Adrenal gland (tissue), 12 donors: Measurements from ENCODE around the gene P2RY8. TPM values are rescaled to one million over a fixed set of nuclear protein-coding genes. Genes with fewer than 3 reads are reported as not detected.

Experiments
- DNase-seq, 7 donors: peaks; one replicate each; pipeline ENCODE4 v3.0.0-alpha.2; 2019 to 2020
- H3K27ac ChIP-seq, 5 donors: fragments of 200-600 bp; sonication (generic) in 4 of 5; 1 replicate in 3 of 5; 2 replicates in 2 of 5; pipeline versions ENCODE4 v1.5.1 to v1.8.0; 2016 to 2020; ENCODE audit warnings: mild to moderate bottlenecking in 1 of 5
- H3K27me3 ChIP-seq: fragments of 200-600 bp; 2 replicates; pipeline ENCODE4 v1.8.0; 2021
- H3K36me3 ChIP-seq, 2 donors: fragments of 200-600 bp; replicated peaks in 1 of 2; 1 replicate in 1 of 2; 2 replicates in 1 of 2; pipeline versions ENCODE4 v1.5.1 to v1.8.0; 2018 to 2022
- H3K4me1 ChIP-seq, 2 donors: fragments of 200-600 bp; replicated peaks in 1 of 2; 1 replicate in 1 of 2; 2 replicates in 1 of 2; pipeline versions ENCODE4 v1.5.1 to v1.8.0; 2018 to 2021
- H3K4me3 ChIP-seq, 4 donors: fragments of 200-600 bp; sonication (generic) in 3 of 4; one replicate each; pipeline ENCODE4 v1.5.1; 2016 to 2018
- H3K9me3 ChIP-seq, 3 donors: fragments of 200-600 bp; sonication (generic) in 1 of 3; replicated peaks in 1 of 3; 1 replicate in 2 of 3; 2 replicates in 1 of 3; pipeline versions ENCODE4 v1.5.1 to v1.8.0; 2016 to 2021
- POLR2A ChIP-seq, 2 donors: fragments of 450-650 bp; IDR thresholded peaks; one replicate each; pipeline ENCODE4 v1.6.1; 2017; ENCODE audit warnings: antibody characterized with exemption in 2 of 2, mild to moderate bottlenecking in 2 of 2, moderate library complexity in 1 of 2
- WGBS, 4 donors: extraction: QIAGEN DNeasy Blood & Tissue Kit in 2 of 4; methylation state at CpG; one replicate each; pipeline versions ENCODE4 v1.1.5 to v1.1.7; 2013 to 2017; 5-methylcytosine and 5-hydroxymethylcytosine counted together
- intact Hi-C, 2 donors: fragments of 100-400 bp; cut with DNase I; formaldehyde crosslinking; loops; one replicate each; pipeline versions ENCODE4 v1.14.1 to v1.15.0; 2022 to 2023
- polyA plus RNA-seq, 3 donors: library from polyadenylated mRNA; stranded (reverse); fragments of 200-250 nt in 2 of 3; fragments of 350-450 nt in 1 of 3; fragmentation: Illumina TruSeq in 1 of 3; extraction: RNeasy Lipid Tissue Mini Kit (QIAGEN cat#74804) in 1 of 3; gene quantifications; one replicate each; pipeline ENCODE4 v1.2.3, GENCODE V29; 2013 to 2014
- total RNA-seq, 9 donors: library from RNA; depleted of rRNA in 4 of 9; stranded (reverse); fragments of >200 nt in 4 of 9; fragments of 120-200 nt in 1 of 9; fragmentation: NEBNext Ultra II Directional in 1 of 9; extraction: Animal tissue kit (Norgen Biotek cat#: 25700) in 1 of 9; gene quantifications; one replicate each; pipeline versions ENCODE4 v1.1.0 to v1.2.4, GENCODE V29; 2013 to 2023
- TF ChIP-seq, protein P1 (sequence below), 6 experiments: fragments of 450-650 bp in 4 of 6; fragments of 200-600 bp in 2 of 6; sonication (generic) in 1 of 6; IDR thresholded peaks; 1 replicate in 5 of 6; 2 replicates in 1 of 6; pipeline versions ENCODE4 v1.5.1 to v1.8.0; 2016 to 2021; ENCODE audit warnings: antibody characterized with exemption in 6 of 6, mild to moderate bottlenecking in 2 of 6, moderate library complexity in 1 of 6
- donor health status: healthy with polysubstance abuse.
- donor health status: Bipolar disorder and iron deficiency.
- donor health status: DM: yes; HTN: yes; CAD: no.
- donor health status: DM: no; HTN: no; CAD: no.
- donor health status: DM: no; HTN: no; CAD: no.
- donor health status: DM: yes; HTN: yes; CAD: no.

Gene P2RY8
- total and polyA plus RNA-seq, 12 donors: 1.9 to 13.4 (median 6.0) TPM

DNA sequence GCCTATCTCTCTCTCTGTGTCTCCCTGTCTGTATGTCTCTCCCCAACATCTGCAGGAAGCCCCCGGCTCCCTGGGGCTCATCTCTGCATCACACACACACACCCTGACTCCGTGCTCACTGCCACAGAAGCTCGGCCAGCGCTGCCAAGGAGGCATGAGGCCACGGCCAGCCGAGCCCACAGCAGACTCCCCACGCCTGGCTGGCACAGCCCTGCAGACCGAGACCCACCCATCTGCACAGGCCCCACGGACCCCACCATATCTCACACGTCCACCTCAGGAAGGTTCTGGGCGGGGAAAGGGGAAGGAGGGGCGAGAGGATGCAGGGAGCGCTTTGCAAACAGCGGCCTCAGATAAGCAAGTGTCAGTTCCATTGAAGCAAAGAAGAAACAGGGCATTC, 116.6 kb downstream of the P2RY8 start:
- no peak overlapping the region for H3K4me3 ChIP-seq
- intact Hi-C loops: no loop called here
- H3K27ac ChIP-seq: no peak overlapping the region
- H3K36me3 ChIP-seq: peaks cover 0 to 9% of the 10 kb centered on the region in 2 donors
- no peaks in the 10 kb centered on the region for H3K27me3 ChIP-seq
- 47 to 60% (median 57%) methylated on average over 12 to 14 of the region's 14 CpGs for WGBS, 4 donors
- H3K9me3 ChIP-seq: no peaks in the 10 kb centered on the region
- H3K4me1 ChIP-seq: no peaks in the 10 kb centered on the region
- DNase-seq: peak in 1 of 7 donors; percentile 19
- TF ChIP-seq POLR2A (IDR thresholded peaks at IDR 0.05): no peak
- TF ChIP-seq, protein P1, sequence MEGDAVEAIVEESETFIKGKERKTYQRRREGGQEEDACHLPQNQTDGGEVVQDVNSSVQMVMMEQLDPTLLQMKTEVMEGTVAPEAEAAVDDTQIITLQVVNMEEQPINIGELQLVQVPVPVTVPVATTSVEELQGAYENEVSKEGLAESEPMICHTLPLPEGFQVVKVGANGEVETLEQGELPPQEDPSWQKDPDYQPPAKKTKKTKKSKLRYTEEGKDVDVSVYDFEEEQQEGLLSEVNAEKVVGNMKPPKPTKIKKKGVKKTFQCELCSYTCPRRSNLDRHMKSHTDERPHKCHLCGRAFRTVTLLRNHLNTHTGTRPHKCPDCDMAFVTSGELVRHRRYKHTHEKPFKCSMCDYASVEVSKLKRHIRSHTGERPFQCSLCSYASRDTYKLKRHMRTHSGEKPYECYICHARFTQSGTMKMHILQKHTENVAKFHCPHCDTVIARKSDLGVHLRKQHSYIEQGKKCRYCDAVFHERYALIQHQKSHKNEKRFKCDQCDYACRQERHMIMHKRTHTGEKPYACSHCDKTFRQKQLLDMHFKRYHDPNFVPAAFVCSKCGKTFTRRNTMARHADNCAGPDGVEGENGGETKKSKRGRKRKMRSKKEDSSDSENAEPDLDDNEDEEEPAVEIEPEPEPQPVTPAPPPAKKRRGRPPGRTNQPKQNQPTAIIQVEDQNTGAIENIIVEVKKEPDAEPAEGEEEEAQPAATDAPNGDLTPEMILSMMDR (IDR thresholded peaks at IDR 0.05): no peak

DNA sequence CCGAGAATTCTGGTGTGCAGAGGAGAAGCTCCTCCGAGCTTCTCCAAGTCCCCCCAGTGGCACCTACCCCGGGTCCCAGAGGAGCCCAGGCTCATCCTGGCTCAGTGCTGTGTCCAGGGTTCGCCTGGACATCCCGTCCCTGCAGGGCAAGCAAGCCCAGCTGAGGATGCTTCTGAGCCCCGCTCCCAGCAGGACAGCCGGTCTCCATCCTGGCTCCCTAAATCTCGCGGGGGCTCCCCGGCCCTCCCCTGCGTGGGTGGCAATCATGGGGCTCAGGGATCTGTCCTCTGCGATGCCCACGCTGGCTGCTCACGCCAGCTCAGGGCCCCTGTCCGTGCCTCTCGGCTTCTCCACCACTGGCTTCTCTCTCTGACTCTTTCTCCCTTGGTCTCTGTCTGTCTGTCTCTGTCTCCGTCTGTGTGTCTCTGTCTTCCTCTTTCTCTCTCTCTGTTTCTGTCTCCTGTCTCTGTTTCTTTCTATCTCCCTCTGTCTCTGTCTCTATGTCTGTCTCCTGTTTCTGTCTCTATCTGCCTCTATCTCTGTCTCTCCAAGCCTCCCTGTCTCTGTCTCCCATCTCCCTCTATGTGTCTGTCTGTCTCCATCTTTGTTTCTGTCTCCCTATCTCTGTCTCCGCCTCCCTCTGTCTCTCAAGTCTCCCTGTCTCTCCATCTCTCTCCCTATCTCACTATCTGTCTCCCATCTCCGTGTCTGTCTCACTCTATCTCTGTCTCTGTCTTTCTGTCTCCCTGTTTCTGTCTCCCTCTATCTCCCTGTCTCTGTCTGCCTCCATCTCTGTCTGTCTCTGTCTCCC, 117.2 kb downstream of the P2RY8 start:
- Histone ChIP-seq H3K27me3 (no peaks in the 10 kb centered on the region), H3K4me3 (no peak overlapping the region), H3K9me3 (no peaks in the 10 kb centered on the region), H3K36me3 (peaks cover 0 to 6% of the 10 kb centered on the region in 2 donors), H3K27ac (no peak overlapping the region), H3K4me1 (no peaks in the 10 kb centered on the region)
- WGBS, 4 donors: 80 to 87% (median 81%) methylated on average over 13 to 19 of the region's 19 CpGs
- peak in 1 of 7 donors; percentile 10 for DNase-seq
- intact Hi-C loops: no loop called here
- TF ChIP-seq, protein P1 (IDR thresholded peaks at IDR 0.05): no peak
- TF ChIP-seq POLR2A (IDR thresholded peaks at IDR 0.05): no peak

DNA sequence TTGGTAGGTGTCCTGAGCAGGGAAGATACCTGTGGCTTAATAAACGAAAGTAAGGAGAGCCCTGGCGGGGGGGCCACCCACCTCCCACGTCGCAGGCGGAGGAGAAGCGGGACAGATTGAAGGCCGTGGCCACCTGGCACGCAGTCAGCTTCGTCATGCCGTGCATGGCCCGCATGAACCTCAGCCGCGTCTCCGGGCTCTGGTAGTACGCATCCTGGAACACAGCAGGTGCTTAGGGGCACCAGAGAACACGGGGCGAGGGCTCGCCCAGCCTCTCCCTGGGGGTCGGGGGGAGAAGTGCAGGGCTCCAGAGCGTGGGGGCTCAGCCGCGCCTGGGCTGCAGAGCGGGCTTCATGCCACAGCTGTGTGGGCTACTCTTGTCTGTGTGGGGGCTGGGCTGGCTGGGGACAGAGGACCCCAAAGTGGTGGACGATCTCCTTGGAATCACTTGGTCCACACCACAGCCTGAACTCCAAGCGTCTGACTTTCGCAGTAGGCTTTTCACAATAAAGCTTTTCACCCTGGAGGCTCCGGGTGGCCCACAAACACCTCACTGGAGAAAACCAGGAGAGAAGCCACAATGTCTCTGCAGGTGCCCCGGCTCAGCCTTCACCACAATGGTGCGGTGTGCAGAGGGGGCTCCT, 118.0 kb downstream of the P2RY8 start:
- Histone ChIP-seq H3K4me1 (no peaks in the 10 kb centered on the region), H3K27ac (no peak overlapping the region), H3K36me3 (peaks cover 0 to 8% of the 10 kb centered on the region in 2 donors), H3K4me3 (no peak overlapping the region), H3K9me3 (no peaks in the 10 kb centered on the region), H3K27me3 (no peaks in the 10 kb centered on the region)
- DNase-seq: peak; percentile 38 to 80 (median 61)
- 74 to 86% (median 83%) methylated on average over 6 to 29 of the region's 29 CpGs for WGBS, 4 donors
- TF ChIP-seq, protein P1 (IDR thresholded peaks at IDR 0.05): no peak
- no peak for TF ChIP-seq POLR2A (IDR thresholded peaks at IDR 0.05)
- intact Hi-C loops: no loop called here

DNA sequence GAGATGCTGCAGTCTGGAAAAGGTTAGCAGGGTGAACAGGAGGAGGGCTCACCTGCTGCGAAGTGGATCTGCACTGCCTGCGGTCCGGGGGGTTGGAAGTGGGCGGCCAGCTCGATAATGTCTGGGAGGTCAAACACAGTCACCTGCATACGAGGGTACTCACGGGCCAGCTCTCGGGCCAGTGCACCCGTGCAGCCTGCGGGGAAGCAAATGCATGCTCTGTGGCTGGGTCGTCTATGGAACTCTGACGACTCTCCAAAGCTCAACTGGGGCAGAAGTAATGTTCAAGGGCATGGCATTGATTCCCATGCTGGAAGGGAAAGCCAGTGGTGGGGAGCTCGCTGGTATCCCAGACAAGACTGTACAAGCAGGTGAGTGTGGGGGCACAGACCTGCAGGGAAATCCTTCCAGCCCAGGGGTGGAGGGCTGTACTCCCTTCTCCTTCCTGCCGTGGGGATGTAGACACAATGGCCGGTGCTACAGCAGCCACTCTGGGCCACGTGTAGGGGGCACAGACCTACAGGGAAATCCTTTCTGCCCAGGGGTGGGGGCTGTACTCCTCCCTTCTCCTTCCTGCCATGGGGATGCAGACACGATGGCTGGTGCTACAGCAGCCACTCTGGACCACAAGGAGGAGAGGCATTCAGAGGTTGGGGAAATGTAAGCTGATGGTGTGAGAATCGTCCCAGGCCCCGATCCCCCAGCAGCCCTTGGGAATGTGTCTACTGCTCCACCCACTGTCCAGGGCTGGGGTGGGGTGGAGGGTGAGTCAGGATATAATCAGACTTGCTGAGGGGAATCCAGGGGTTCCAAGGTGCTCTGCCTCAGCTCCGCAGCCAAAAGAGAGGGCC, 118.8 kb downstream of the P2RY8 start:
- H3K9me3 ChIP-seq: no peaks in the 10 kb centered on the region
- no peak overlapping the region for H3K27ac ChIP-seq
- H3K27me3 ChIP-seq: no peaks in the 10 kb centered on the region
- intact Hi-C loops: no loop called here
- 86 to 92% (median 89%) methylated on average over 12 to 20 of the region's 20 CpGs for WGBS, 4 donors
- peak in 1 of 7 donors; percentile 10 for DNase-seq
- peaks cover 0 to 12% of the 10 kb centered on the region in 2 donors for H3K36me3 ChIP-seq
- H3K4me3 ChIP-seq: no peak overlapping the region
- TF ChIP-seq POLR2A (IDR thresholded peaks at IDR 0.05): no peak
- TF ChIP-seq, protein P1 (IDR thresholded peaks at IDR 0.05): no peak
- H3K4me1 ChIP-seq: no peaks in the 10 kb centered on the region
